Measurements from ENCODE around the gene TLE5.

Gene TLE5, protein sequence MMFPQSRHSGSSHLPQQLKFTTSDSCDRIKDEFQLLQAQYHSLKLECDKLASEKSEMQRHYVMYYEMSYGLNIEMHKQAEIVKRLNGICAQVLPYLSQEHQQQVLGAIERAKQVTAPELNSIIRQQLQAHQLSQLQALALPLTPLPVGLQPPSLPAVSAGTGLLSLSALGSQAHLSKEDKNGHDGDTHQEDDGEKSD

DNA sequence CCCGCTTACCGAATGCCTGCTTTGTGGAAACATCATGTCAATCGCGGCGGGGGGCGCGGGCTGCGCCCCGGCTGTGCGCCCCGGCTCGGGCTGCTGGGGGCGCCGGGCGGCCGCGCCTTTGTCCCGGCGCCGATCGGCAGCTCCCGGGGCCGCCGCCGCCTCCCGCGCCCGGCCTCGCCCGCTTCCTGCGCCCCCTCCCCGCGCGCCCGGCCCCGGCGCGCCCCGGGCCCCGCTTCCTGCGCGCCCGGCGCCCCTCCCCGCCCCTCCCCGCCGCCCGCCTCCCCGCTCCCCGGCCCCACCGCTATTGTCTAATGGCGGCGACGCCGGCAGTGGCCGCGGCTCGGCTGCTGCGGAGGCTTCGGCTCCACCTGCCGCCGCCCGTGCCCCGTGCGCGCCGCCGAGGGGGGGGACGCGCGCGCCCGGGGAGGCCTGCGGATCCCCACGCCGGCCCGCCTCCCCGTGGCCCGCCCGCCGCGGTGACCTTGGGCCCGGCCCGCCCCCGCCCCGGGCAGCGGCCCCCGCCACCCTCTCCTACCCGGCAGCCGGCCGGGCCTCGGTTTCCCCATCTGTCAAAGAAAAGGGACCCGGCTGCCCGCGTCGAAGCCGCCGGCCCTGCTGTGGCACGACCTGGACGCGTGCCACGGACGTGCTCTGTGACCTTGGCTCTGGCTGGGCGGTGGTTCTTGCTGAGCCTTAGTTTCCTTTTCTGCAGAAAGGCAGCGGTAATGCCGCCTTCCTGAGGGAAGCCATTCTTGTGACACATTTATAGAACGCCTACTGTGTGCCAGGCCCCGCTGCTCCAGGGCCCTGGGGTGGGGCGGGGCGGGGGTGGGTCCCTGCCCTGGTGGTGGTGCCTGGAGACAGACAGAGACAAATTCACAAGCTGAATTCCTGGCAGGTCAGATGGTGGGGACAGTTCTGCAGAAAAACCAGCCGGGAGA lies at the start of gene TLE5:
Gene TLE5 (minus strand): TSS at position 331 of the 941 bp plus-strand sequence. CDS start 295 bp downstream, at position 36.
- TF ChIP-seq, protein P1, sequence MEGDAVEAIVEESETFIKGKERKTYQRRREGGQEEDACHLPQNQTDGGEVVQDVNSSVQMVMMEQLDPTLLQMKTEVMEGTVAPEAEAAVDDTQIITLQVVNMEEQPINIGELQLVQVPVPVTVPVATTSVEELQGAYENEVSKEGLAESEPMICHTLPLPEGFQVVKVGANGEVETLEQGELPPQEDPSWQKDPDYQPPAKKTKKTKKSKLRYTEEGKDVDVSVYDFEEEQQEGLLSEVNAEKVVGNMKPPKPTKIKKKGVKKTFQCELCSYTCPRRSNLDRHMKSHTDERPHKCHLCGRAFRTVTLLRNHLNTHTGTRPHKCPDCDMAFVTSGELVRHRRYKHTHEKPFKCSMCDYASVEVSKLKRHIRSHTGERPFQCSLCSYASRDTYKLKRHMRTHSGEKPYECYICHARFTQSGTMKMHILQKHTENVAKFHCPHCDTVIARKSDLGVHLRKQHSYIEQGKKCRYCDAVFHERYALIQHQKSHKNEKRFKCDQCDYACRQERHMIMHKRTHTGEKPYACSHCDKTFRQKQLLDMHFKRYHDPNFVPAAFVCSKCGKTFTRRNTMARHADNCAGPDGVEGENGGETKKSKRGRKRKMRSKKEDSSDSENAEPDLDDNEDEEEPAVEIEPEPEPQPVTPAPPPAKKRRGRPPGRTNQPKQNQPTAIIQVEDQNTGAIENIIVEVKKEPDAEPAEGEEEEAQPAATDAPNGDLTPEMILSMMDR (IDR thresholded peaks at IDR 0.05; ENCODE audit: borderline replicate concordance, insufficient read depth, low read depth, low read length): no peak
- H3K4me3 ChIP-seq (ENCODE audit: low read depth, low read length): peak within 1 kb of the TSS; percentile 78

DNA sequence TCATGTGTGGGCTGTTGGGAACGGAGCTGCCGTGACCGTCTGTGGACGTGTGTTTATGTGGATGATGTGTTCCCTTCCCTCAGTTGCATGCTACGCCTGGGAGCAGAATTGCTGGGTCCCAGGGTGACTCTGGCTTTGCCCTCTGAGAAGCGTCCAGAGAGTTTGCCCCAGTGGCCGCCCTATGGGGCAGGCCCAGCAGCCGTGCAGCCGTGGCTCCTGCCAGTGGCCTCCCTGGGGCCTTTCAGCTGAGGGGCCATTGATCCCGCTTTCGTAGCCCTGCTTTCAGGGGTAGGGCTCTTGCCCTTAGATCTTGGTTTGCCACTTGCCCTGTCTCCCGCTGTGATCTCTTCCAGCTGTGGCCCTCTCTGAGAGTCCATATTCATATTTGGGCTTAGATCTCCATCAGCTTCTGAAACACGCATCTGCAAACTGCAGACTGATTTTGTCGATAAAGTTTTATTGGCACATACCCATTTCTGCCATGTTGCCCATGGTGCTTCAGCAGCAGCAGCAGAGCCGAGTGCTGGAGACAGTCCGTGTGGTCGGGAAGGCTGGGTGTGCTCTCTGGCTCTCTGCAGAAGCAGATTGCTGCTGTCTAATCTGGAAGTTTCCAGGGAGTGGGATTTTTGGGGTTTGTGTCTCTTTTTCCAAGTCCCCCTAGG lies 49.4 kb upstream of the TLE5 start:
- TF ChIP-seq, protein P1 (IDR thresholded peaks at IDR 0.05; ENCODE audit: borderline replicate concordance, insufficient read depth, low read depth, low read length): no peak
- H3K4me3 ChIP-seq (ENCODE audit: low read depth, low read length): no peak overlapping the region

DNA sequence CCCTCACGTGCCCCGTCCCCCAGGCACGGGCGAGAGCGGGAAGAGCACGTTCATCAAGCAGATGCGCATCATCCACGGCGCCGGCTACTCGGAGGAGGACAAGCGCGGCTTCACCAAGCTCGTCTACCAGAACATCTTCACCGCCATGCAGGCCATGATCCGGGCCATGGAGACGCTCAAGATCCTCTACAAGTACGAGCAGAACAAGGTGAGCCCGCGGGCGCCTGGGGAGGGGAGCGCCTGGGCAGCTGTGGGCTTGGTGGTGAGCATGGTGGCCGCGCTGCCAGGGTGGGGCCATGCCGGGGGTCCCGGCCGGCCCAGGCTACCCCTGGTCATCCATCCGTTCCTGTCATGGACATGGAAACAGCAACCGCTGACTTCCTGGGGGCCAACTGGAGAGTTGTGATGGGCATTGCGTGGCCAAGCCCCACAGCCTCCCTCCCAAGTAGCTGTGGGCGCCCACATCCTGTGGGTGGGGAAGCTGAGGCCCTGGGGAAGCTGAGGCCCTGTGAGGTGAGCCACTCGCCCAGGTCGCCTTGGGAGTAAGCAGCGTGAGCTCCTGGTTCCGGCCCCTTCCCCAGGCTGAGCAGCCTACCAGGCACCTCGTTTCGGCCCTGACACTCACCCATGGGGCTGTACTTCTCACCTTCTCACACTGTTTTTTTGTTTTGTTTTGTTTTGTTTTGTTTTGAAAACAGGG lies 48.0 kb upstream of the TLE5 start:
- TF ChIP-seq, protein P1 (IDR thresholded peaks at IDR 0.05; ENCODE audit: borderline replicate concordance, insufficient read depth, low read depth, low read length): no peak
- H3K4me3 ChIP-seq (ENCODE audit: low read depth, low read length): no peak overlapping the region

DNA sequence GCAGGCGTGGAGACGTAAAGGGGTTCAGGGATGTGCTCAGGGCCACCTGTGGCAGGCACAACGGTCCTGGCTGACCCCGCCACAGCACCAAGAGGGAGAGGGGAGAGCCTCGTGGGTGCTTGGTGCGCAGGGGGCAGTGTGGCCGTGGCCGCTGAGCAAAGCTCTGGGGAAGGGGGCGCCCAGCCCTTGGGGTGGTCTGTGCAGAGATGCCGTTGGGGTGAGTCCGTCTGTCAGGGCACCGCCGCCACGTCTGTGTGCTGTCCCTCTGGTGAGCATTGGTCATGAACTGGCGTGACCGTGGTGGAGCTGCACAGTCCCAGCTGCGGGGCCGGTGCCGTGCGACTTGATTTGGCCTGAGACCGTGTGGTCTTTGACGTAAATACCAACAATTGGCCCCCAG lies 47.2 kb upstream of the TLE5 start:
- TF ChIP-seq, protein P1 (IDR thresholded peaks at IDR 0.05; ENCODE audit: borderline replicate concordance, insufficient read depth, low read depth, low read length): no peak
- no peak overlapping the region for H3K4me3 ChIP-seq (ENCODE audit: low read depth, low read length)

DNA sequence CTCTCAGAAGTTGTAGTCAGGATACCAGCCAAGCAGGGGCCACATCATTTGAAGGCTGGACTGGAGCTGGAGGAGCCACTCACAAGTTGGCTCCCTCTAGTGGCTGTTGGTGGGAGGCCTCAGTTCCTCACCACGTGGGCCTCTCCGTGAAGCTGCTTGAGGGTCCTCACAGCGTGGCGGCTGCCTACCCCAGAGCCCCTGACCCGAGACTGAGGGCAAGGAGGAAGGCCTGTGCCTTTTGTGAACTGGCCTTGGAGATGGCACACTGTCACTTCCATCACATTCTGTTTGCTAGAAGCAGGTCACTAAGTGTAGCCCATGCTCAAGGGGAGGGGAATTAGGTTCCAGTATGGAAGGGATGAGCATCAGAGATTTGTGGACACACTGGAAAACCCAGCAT lies 46.5 kb upstream of the TLE5 start:
- TF ChIP-seq, protein P1 (IDR thresholded peaks at IDR 0.05; ENCODE audit: borderline replicate concordance, insufficient read depth, low read depth, low read length): peak; percentile 96
- H3K4me3 ChIP-seq (ENCODE audit: low read depth, low read length): no peak overlapping the region

DNA sequence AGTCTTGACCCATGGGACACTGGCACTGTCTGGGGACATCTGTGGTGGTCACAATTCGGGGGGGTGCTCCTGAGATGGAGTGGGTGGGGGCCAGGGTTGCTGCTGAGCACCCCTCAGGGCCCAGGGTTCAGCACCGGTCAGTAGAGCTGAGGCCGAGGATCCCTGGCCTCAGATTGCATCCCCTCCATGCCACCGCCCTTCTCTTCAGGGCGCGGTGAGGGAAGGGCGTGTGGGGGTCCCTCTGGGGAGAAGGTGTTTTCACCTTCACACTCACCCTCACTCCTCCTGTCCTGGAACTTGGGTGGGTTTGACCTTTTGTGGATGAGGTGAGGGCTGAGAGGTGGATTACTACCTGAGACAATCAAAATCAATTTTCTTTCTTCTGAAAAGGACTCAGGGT lies 45.4 kb upstream of the TLE5 start:
- TF ChIP-seq, protein P1 (IDR thresholded peaks at IDR 0.05; ENCODE audit: borderline replicate concordance, insufficient read depth, low read depth, low read length): no peak
- H3K4me3 ChIP-seq (ENCODE audit: low read depth, low read length): no peak overlapping the region
